HEK293 (cell line): ENCODE data around the gene MRPL36.

ENCODE experiments used
- MZF1 ChIP-seq: fragments of 450-650 bp; formaldehyde crosslinking; IDR thresholded peaks from 2 replicates; pipeline ENCODE4 v1.5.1; 2017; ENCODE audit warnings: missing biosample characterization, missing genetic modification characterization, borderline replicate concordance
- SALL2 ChIP-seq: fragments of 450-650 bp; formaldehyde crosslinking; IDR thresholded peaks from 2 replicates; pipeline ENCODE4 v1.5.0; 2017; ENCODE audit warnings: missing biosample characterization, mild to moderate bottlenecking, missing genetic modification characterization, borderline replicate concordance
- SP3 ChIP-seq: fragments of 450-650 bp; formaldehyde crosslinking; IDR thresholded peaks from 2 replicates; pipeline ENCODE4 v1.5.1; 2016; ENCODE audit warnings: missing biosample characterization, missing genetic modification characterization
- YY1 ChIP-seq: fragments of 450-650 bp; formaldehyde crosslinking; IDR thresholded peaks from 2 replicates; pipeline ENCODE4 v1.5.1; 2018; ENCODE audit warnings: missing biosample characterization, missing genetic modification characterization
- ZEB2 ChIP-seq: fragments of 450-650 bp; formaldehyde crosslinking; IDR thresholded peaks from 2 replicates; pipeline ENCODE4 v1.5.1; 2016; ENCODE audit warnings: missing biosample characterization, missing genetic modification characterization
- ZNF175 ChIP-seq: fragments of 450-650 bp; formaldehyde crosslinking; IDR thresholded peaks from 2 replicates; pipeline ENCODE4 v1.5.1; 2016; ENCODE audit warnings: missing biosample characterization, missing genetic modification characterization
- ZNF239 ChIP-seq: fragments of 450-650 bp; formaldehyde crosslinking; IDR thresholded peaks from 2 replicates; pipeline ENCODE4 v1.5.1; 2016; ENCODE audit warnings: missing biosample characterization, missing genetic modification characterization
- TF ChIP-seq, protein P1 (sequence below): fragments of 450-650 bp; formaldehyde crosslinking; IDR thresholded peaks from 2 replicates; pipeline ENCODE4 v1.5.1; 2016; ENCODE audit warnings: missing biosample characterization, missing genetic modification characterization
- TF ChIP-seq, protein P2 (sequence below): fragments of 450-650 bp; IDR thresholded peaks from 2 replicates; pipeline ENCODE4 v1.5.1; 2018; ENCODE audit warnings: missing biosample characterization, mild to moderate bottlenecking, missing genetic modification characterization
- TF ChIP-seq, protein P3 (sequence below): fragments of 450-650 bp; formaldehyde crosslinking; IDR thresholded peaks from 2 replicates; pipeline ENCODE4 v1.5.1; 2016; ENCODE audit warnings: missing biosample characterization, missing genetic modification characterization

DNA sequence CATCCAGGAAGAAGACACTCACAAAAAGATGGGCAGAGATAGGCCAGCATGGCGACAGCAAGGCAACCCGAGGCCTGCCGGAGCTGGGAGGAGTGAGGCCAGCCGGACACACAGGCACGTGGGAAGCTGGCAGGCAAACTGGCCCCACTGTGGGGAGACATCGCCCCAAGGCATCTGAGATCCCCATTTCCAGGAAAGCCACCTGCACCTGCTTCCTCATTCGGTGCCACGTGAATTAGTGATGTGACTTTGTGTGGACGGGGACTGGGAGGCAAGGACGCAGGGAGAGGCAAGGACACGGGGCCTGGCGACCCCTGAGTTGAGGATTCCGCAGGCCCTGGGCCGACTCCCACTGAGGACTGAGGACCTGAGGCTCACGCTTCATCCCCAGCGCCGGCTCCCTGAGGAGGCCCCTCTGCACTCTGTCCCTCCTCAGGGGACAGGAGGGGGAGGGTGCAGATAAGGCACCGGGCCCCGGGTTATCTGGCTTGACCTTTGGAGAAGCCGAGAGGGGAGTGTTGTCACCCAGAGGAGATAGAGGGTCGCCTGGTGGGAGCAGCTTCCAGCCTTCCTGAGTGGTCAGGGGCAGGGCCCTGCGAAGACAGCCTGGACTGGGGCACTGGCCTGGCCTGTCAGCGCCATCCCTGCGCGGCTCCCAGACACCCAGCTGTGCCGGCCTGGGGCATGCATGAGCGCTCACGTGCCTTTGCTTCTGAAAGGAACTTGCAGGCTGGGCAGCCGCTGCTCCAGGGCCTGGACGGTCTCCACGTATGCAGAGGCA, 41.3 kb upstream of the MRPL36 start:
- TF ChIP-seq ZEB2 (no peak), SP3 (tag by site-specific recombination) (no peak), MZF1 (no peak), ZNF239 (tag by site-specific recombination) (no peak), ZNF175 (tag by site-specific recombination) (no peak), SALL2 (tag by site-specific recombination) (no peak), YY1 (no peak)
- TF ChIP-seq, protein P1, sequence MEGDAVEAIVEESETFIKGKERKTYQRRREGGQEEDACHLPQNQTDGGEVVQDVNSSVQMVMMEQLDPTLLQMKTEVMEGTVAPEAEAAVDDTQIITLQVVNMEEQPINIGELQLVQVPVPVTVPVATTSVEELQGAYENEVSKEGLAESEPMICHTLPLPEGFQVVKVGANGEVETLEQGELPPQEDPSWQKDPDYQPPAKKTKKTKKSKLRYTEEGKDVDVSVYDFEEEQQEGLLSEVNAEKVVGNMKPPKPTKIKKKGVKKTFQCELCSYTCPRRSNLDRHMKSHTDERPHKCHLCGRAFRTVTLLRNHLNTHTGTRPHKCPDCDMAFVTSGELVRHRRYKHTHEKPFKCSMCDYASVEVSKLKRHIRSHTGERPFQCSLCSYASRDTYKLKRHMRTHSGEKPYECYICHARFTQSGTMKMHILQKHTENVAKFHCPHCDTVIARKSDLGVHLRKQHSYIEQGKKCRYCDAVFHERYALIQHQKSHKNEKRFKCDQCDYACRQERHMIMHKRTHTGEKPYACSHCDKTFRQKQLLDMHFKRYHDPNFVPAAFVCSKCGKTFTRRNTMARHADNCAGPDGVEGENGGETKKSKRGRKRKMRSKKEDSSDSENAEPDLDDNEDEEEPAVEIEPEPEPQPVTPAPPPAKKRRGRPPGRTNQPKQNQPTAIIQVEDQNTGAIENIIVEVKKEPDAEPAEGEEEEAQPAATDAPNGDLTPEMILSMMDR (tag by site-specific recombination): no peak
- TF ChIP-seq, protein P2, sequence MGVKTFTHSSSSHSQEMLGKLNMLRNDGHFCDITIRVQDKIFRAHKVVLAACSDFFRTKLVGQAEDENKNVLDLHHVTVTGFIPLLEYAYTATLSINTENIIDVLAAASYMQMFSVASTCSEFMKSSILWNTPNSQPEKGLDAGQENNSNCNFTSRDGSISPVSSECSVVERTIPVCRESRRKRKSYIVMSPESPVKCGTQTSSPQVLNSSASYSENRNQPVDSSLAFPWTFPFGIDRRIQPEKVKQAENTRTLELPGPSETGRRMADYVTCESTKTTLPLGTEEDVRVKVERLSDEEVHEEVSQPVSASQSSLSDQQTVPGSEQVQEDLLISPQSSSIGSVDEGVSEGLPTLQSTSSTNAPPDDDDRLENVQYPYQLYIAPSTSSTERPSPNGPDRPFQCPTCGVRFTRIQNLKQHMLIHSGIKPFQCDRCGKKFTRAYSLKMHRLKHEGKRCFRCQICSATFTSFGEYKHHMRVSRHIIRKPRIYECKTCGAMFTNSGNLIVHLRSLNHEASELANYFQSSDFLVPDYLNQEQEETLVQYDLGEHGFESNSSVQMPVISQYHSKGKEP (tag by site-specific recombination): no peak
- TF ChIP-seq, protein P3, sequence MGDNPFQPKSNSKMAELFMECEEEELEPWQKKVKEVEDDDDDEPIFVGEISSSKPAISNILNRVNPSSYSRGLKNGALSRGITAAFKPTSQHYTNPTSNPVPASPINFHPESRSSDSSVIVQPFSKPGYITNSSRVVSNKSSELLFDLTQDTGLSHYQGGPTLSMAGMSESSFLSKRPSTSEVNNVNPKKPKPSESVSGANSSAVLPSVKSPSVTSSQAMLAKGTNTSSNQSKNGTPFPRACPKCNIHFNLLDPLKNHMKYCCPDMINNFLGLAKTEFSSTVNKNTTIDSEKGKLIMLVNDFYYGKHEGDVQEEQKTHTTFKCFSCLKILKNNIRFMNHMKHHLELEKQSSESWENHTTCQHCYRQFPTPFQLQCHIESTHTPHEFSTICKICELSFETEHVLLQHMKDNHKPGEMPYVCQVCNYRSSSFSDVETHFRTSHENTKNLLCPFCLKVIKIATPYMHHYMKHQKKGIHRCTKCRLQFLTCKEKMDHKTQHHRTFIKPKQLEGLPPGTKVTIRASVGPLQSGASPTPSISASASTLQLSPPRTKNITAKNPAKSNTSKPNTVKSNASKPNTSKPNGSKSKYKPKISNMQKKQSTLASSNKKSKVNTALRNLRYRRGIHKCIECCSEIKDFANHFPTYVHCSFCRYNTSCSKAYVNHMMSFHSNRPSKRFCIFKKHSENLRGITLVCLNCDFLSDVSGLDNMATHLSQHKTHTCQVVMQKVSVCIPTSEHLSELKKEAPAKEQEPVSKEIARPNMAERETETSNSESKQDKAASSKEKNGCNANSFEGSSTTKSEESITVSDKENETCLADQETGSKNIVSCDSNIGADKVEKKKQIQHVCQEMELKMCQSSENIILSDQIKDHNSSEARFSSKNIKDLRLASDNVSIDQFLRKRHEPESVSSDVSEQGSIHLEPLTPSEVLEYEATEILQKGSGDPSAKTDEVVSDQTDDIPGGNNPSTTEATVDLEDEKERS (tag by site-specific recombination): no peak
